WTC11 (cell line): ENCODE data around the gene CEMIP.

Experiments
- ATF1 ChIP-seq: sonication (generic); formaldehyde crosslinking; IDR thresholded peaks from 2 replicates; pipeline ENCODE4 v1.8.1; 2023; ENCODE audit warnings: mild to moderate bottlenecking, moderate library complexity, missing genetic modification reagents
- CBFB ChIP-seq: sonication (generic); formaldehyde crosslinking; IDR thresholded peaks from 2 replicates; pipeline ENCODE4 v1.8.1; 2022; ENCODE audit warnings: mild to moderate bottlenecking, low read depth, missing genetic modification reagents
- CREB1 ChIP-seq: sonication (generic); formaldehyde crosslinking; IDR thresholded peaks from 2 replicates; pipeline ENCODE4 v1.8.0; 2023; ENCODE audit warnings: mild to moderate bottlenecking, missing genetic modification reagents
- ELF4 ChIP-seq: sonication (generic); formaldehyde crosslinking; IDR thresholded peaks from 2 replicates; pipeline ENCODE4 v1.8.1; 2022; ENCODE audit warnings: low read depth, mild to moderate bottlenecking, moderate library complexity, missing genetic modification reagents
- FOXK1 ChIP-seq: sonication (generic); formaldehyde crosslinking; IDR thresholded peaks from 2 replicates; pipeline ENCODE4 v1.8.0; 2022; ENCODE audit warnings: mild to moderate bottlenecking, moderate library complexity, missing genetic modification reagents
- NR1H2 ChIP-seq: sonication (generic); formaldehyde crosslinking; IDR thresholded peaks from 2 replicates; pipeline ENCODE4 v1.9.0; 2021; ENCODE audit warnings: mild to moderate bottlenecking, moderate library complexity, missing genetic modification reagents
- SP1 ChIP-seq: sonication (generic); formaldehyde crosslinking; conservative IDR thresholded peaks from 2 replicates; pipeline ENCODE4 v1.8.1; 2022; ENCODE audit warnings: missing genetic modification reagents
- ZNF138 ChIP-seq: sonication (generic); formaldehyde crosslinking; conservative IDR thresholded peaks from 2 replicates; pipeline ENCODE4 v1.8.1; 2022; ENCODE audit warnings: mild to moderate bottlenecking, moderate library complexity, missing genetic modification reagents
- ZNF263 ChIP-seq: sonication (generic); formaldehyde crosslinking; IDR thresholded peaks from 2 replicates; pipeline ENCODE4 v1.8.1; 2022; ENCODE audit warnings: low read depth, mild to moderate bottlenecking, moderate library complexity, missing genetic modification reagents
- TF ChIP-seq, protein P1 (sequence below): fragments of 200-600 bp; IDR thresholded peaks from 2 replicates; pipeline ENCODE4 v1.8.0; 2022; ENCODE audit warnings: antibody characterized with exemption
- TF ChIP-seq, protein P2 (sequence below): sonication (generic); formaldehyde crosslinking; IDR thresholded peaks from 2 replicates; pipeline ENCODE4 v1.8.1; 2023; ENCODE audit warnings: mild to moderate bottlenecking, missing genetic modification reagents
- TF ChIP-seq, protein P3 (sequence below): sonication (generic); formaldehyde crosslinking; IDR thresholded peaks from 2 replicates; pipeline ENCODE4 v1.8.0; 2022; ENCODE audit warnings: missing genetic modification reagents

DNA sequence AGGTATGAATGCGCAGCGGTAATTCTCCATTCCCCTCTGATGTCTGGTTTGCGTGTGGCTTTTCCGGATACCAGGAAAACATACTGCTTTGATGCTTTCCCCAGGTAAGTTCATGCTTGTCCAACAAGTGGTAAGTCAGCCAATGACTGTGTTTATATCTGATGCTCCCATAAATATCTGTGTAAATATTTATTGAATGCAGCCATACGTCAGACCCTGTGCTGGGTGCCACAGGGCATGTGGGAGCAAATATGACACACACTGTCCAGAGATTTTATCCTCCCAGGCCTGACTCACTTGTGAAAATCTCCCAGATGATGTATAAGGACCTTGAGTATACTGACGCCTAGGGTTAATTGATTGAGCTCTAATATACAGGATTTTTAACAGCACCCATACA is 29.6 kb upstream of the CEMIP start:
- TF ChIP-seq ZNF263 (CRISPR knock-in tag), result no peak
- no peak for TF ChIP-seq CBFB (CRISPR knock-in tag)
- TF ChIP-seq FOXK1 (CRISPR knock-in tag), result no peak
- TF ChIP-seq, protein P1, sequence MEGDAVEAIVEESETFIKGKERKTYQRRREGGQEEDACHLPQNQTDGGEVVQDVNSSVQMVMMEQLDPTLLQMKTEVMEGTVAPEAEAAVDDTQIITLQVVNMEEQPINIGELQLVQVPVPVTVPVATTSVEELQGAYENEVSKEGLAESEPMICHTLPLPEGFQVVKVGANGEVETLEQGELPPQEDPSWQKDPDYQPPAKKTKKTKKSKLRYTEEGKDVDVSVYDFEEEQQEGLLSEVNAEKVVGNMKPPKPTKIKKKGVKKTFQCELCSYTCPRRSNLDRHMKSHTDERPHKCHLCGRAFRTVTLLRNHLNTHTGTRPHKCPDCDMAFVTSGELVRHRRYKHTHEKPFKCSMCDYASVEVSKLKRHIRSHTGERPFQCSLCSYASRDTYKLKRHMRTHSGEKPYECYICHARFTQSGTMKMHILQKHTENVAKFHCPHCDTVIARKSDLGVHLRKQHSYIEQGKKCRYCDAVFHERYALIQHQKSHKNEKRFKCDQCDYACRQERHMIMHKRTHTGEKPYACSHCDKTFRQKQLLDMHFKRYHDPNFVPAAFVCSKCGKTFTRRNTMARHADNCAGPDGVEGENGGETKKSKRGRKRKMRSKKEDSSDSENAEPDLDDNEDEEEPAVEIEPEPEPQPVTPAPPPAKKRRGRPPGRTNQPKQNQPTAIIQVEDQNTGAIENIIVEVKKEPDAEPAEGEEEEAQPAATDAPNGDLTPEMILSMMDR, result no peak
- TF ChIP-seq ZNF138 (CRISPR knock-in tag), result no peak
- no peak for TF ChIP-seq SP1 (CRISPR knock-in tag)
- TF ChIP-seq, protein P2, sequence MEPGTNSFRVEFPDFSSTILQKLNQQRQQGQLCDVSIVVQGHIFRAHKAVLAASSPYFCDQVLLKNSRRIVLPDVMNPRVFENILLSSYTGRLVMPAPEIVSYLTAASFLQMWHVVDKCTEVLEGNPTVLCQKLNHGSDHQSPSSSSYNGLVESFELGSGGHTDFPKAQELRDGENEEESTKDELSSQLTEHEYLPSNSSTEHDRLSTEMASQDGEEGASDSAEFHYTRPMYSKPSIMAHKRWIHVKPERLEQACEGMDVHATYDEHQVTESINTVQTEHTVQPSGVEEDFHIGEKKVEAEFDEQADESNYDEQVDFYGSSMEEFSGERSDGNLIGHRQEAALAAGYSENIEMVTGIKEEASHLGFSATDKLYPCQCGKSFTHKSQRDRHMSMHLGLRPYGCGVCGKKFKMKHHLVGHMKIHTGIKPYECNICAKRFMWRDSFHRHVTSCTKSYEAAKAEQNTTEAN (CRISPR knock-in tag), result no peak
- no peak for TF ChIP-seq ATF1 (CRISPR knock-in tag)
- TF ChIP-seq, protein P3, sequence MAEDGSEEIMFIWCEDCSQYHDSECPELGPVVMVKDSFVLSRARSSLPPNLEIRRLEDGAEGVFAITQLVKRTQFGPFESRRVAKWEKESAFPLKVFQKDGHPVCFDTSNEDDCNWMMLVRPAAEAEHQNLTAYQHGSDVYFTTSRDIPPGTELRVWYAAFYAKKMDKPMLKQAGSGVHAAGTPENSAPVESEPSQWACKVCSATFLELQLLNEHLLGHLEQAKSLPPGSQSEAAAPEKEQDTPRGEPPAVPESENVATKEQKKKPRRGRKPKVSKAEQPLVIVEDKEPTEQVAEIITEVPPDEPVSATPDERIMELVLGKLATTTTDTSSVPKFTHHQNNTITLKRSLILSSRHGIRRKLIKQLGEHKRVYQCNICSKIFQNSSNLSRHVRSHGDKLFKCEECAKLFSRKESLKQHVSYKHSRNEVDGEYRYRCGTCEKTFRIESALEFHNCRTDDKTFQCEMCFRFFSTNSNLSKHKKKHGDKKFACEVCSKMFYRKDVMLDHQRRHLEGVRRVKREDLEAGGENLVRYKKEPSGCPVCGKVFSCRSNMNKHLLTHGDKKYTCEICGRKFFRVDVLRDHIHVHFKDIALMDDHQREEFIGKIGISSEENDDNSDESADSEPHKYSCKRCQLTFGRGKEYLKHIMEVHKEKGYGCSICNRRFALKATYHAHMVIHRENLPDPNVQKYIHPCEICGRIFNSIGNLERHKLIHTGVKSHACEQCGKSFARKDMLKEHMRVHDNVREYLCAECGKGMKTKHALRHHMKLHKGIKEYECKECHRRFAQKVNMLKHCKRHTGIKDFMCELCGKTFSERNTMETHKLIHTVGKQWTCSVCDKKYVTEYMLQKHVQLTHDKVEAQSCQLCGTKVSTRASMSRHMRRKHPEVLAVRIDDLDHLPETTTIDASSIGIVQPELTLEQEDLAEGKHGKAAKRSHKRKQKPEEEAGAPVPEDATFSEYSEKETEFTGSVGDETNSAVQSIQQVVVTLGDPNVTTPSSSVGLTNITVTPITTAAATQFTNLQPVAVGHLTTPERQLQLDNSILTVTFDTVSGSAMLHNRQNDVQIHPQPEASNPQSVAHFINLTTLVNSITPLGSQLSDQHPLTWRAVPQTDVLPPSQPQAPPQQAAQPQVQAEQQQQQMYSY, result no peak
- TF ChIP-seq NR1H2 (CRISPR knock-in tag), result no peak
- TF ChIP-seq CREB1, result no peak
- no peak for TF ChIP-seq ELF4 (CRISPR knock-in tag)
